ENCODE measurements around the gene AP3S1.
"Not testable (repeated sequence)": the region's sequence is repeated elsewhere in the genome, so short reads cannot be mapped to it uniquely, and the experiment has no call there.

Gene AP3S1

DNA sequence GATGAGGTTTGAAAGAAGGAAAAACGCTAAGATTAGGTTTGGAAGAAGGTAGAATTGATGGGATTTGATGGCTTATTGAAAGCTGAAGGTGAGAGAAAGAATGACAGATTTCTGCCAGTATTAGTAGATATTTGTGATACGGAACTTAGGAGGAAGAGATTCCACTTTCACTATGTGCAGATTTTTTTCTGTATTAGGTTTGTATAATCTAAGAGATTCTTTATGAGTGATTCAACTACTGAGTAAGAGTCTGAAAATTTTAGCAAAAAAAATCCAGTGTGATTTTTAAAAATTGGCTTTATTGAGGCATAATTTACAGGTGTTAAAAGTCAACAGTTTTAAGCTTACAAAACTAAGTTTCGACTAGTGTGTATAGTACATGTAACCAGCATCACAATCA, 54.1 kb downstream of the AP3S1 start:
- Histone ChIP-seq H3K36me3 (ENCODE audit: insufficient read depth, low read length) (no peaks in the 10 kb centered on the region), H2AFZ (ENCODE audit: low read depth, low read length) (no peak overlapping the region), H3K4me3 (ENCODE audit: low read length) (no peak overlapping the region), H3K9me3 (ENCODE audit: low read length) (no peaks in the 10 kb centered on the region), H3K4me1 (ENCODE audit: insufficient read depth, low read length) (no peaks in the 10 kb centered on the region), H3K27me3 (ENCODE audit: insufficient read depth, low read length) (no peaks in the 10 kb centered on the region)

DNA sequence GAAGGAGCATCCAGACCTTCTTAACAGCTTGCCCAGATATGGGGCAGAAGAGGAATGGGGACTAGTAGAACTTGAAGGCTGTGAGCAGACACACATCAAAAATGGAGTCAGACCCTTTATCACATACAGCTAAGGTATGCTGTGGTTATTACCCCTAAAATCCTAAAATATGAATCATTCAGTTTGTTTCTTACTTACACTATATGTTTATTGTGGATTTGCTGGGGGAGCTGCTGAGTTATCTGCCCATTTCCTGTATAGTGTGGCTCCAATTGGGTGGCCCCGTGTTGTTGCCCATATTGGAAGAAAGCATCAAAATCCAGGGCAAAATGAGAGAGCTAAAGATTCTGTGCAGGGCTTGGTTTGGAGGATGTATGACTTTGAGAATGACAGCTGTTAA, 56.9 kb downstream of the AP3S1 start:
- H3K9me3 ChIP-seq (ENCODE audit: low read length): no peaks in the 10 kb centered on the region

DNA sequence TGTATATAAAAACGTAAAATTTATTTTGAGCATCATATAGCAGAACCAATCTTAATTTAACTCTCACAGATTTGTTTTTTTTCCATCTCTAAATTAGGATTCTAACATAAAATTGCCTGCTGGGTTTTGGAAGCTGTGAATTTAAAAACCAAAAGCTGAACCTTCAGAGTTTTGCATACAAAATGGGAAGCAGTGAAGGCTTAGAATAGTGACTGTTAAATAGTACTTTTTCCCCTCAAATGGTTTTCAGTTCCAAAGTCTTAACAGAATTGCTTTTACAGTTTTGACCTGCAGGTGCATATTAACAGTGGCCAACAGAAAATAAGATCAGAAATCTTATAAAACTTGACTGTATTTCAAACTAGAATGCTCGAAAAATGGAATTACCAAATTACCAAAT, 65.4 kb downstream of the AP3S1 start:
- H3K4me1 ChIP-seq (ENCODE audit: insufficient read depth, low read length): no peaks in the 10 kb centered on the region
- no peak overlapping the region for H2AFZ ChIP-seq (ENCODE audit: low read depth, low read length)
- H3K36me3 ChIP-seq (ENCODE audit: insufficient read depth, low read length): no peaks in the 10 kb centered on the region
- H3K27me3 ChIP-seq (ENCODE audit: insufficient read depth, low read length): no peaks in the 10 kb centered on the region
- no peak overlapping the region for H3K4me3 ChIP-seq (ENCODE audit: low read length)
- no peaks in the 10 kb centered on the region for H3K9me3 ChIP-seq (ENCODE audit: low read length)

More for the DNA sequence above, 56.9 kb downstream of the AP3S1 start:
- no peaks in the 10 kb centered on the region for H3K36me3 ChIP-seq (ENCODE audit: insufficient read depth, low read length)
- no peaks in the 10 kb centered on the region for H3K27me3 ChIP-seq (ENCODE audit: insufficient read depth, low read length)
- no peak overlapping the region for H2AFZ ChIP-seq (ENCODE audit: low read depth, low read length)
- no peaks in the 10 kb centered on the region for H3K4me1 ChIP-seq (ENCODE audit: insufficient read depth, low read length)
- no peak overlapping the region for H3K4me3 ChIP-seq (ENCODE audit: low read length)

DNA sequence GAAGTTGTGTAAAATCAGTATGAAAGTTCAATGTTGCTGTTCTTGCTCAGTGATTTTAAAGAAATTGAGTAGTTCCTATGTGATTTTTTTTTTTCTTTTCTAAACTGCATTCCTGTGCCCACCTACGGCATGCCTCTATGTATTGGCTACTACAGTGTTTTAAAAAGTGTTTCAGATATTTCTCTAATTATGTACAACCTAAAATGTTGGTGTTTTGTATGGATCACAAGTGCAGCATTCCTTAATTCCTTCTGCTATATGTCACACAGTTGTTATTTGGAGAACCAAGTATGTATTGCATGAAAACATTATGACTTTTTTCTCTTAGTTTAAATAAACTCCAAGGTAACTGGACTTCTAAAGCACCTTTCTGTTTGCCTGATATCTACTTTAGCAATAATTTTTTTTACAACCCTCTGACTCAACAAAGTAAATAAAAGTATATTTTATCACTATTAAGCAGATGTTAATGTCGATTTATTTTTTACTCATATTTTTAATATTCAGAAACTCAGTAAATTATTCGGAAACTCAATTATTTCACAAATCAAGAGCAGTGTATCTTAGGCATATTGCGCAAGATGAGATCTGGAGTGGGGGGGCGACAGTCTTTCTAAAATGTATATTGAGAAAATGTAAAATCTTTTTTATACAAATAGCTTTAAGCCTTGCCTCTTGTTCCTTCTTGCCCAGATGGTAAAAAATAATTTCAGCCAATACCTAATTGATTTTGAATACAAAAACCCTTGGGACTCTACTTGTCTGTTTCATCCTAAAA, 72.1 kb downstream of the AP3S1 start:
- H3K4me1 ChIP-seq (ENCODE audit: insufficient read depth, low read length); H3K27me3 ChIP-seq (ENCODE audit: insufficient read depth, low read length); H3K36me3 ChIP-seq (ENCODE audit: insufficient read depth, low read length); H3K9me3 ChIP-seq (ENCODE audit: low read length); H2AFZ ChIP-seq (ENCODE audit: low read depth, low read length); H3K4me3 ChIP-seq (ENCODE audit: low read length): not testable (repeated sequence)

DNA sequence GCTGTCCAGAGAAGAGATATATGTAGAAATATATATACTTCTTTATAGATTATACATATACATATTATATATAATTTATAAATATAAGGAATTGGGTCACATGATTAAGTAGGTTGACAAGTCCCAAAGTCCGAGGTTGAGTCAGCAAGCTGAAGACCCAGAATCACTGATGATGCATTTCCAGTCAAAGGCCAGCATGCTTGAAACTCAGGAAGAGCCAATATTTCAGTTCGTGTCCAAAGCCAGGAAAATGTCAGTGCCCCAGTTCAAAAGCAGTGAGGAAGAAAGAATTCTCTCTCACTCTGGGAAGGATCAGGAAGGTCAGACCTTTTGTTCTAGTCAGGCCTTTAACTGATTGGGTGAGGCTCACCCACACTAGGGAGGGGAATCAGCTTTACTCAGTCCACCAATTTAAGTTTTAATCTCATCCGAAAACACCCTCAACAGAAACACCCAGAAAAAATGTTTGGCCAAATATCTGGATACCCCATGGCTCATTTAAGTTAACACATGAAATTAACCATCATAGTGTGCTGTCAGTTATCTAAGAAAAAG, 78.5 kb downstream of the AP3S1 start:
- H2AFZ ChIP-seq (ENCODE audit: low read depth, low read length): no peak overlapping the region

DNA sequence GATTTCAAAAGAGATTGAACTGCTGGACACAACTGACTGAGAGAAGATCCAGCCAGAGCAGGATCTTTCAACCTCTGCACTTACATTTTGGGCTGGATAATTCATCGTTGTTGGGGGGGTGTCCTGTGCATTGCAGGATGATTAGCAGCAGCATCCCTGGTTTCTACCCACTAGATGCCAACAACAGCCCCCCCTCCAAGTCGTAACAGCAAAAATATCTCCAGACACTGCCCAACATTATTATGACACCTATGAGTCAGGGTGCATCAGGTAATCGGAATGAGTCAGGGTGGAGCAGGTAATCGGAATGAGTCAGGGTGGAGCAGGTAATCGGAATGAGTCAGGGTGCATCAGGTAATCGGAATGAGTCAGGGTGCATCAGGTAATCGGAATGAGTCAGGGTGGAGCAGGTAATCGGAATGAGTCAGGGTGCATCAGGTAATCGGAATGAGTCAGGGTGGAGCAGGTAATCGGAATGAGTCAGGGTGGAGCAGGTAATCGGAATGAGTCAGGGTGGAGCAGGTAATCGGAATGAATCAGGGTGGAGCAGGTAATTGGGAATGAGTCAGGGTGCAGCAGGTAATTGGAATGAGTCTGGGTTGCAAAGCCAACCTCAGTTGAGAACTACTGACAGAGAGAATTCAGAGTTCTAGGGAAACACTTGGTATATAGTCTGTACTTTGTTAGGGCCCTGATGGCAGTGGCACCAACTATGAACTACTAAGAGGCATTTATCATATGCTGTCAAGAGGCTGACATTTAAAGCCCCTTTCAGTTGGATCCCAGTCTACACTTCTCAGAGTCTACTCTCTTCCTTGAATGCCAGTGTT, 87.1 kb downstream of the AP3S1 start:
- H2AFZ ChIP-seq (ENCODE audit: low read depth, low read length); H3K27me3 ChIP-seq (ENCODE audit: insufficient read depth, low read length); H3K36me3 ChIP-seq (ENCODE audit: insufficient read depth, low read length); H3K9me3 ChIP-seq (ENCODE audit: low read length); H3K4me3 ChIP-seq (ENCODE audit: low read length); H3K4me1 ChIP-seq (ENCODE audit: insufficient read depth, low read length): not testable (repeated sequence)

More for the DNA sequence above, 78.5 kb downstream of the AP3S1 start:
- Histone ChIP-seq H3K4me3 (ENCODE audit: low read length) (no peak overlapping the region), H3K4me1 (ENCODE audit: insufficient read depth, low read length) (no peaks in the 10 kb centered on the region), H3K27me3 (ENCODE audit: insufficient read depth, low read length) (no peaks in the 10 kb centered on the region), H3K36me3 (ENCODE audit: insufficient read depth, low read length) (peaks cover 5% of the 10 kb centered on the region), H3K9me3 (ENCODE audit: low read length) (no peaks in the 10 kb centered on the region)

DNA sequence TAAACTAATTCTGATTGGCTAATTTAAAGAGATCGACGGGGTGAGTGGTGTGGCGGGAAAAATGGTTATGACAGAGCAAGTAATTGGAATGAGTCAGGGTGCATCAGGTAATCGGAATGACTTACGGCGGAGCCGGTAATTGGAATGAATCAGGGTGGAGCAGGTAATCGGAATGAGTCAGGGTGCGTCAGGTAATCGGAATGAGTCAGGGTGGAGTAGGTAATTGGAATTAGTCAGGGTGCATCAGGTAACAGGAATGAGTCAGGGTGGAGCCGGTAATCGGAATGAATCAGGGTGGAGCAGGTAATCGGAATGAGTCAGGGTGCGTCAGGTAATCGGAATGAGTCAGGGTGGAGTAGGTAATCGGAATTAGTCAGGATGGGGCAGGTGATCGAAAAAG, 88.4 kb downstream of the AP3S1 start:
- H3K4me1 ChIP-seq (ENCODE audit: insufficient read depth, low read length); H3K36me3 ChIP-seq (ENCODE audit: insufficient read depth, low read length); H3K4me3 ChIP-seq (ENCODE audit: low read length); H3K9me3 ChIP-seq (ENCODE audit: low read length); H2AFZ ChIP-seq (ENCODE audit: low read depth, low read length); H3K27me3 ChIP-seq (ENCODE audit: insufficient read depth, low read length): not testable (repeated sequence)

DNA sequence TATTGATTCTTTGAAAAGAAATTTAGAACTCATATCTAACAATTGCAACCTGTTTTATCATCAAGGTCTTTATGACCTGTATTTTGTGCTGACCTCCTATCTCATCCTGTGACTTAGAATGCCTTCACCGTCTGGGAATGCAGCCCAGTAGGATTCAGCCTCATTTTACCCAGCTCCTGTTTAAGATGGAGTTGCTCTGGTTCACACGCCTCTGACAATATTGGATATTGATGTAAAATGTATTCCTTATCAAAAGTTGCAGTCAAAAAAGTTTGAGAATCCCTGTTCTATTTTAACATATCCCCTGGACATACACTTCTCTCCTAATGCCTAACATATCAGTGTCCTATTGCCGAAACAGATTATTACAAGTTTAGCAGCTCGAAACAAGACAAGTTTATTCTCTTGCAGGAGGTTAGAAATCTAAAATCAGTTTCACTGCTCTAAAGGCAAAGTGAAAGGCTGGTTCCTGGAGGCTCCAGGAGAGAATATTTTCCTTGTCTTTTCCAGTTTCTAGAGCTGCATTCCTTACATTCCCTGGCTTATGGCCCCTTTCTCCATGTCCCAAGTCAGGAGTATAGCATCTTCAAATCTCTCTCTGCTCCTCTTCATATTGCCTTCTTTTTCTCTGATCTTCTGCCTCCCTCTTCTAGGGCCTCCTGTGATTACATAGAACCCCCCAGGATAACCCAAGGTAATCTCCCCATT, 89.0 kb downstream of the AP3S1 start:
- Histone ChIP-seq H3K4me1 (ENCODE audit: insufficient read depth, low read length) (no peaks in the 10 kb centered on the region), H3K4me3 (ENCODE audit: low read length) (no peak overlapping the region), H3K27me3 (ENCODE audit: insufficient read depth, low read length) (no peaks in the 10 kb centered on the region)

DNA sequence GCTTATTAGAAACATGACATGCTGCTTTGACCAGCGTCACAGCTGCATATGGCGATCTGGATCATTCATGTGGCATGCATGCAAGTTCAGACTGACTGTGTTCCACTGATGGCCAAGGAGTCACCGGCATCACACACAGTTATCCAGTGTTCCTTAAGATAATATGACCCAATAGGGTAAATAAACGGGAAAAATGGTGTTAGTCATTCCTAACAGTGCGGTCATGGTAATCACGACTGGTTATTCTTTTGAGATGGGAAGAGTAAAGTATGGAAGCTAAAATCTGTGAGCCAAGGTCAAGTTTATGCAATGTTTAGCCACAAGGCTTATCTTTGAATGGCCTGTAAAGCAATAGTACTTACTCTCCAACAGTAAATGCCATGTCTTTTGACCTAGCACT, 91.3 kb downstream of the AP3S1 start:
- no peaks in the 10 kb centered on the region for H3K27me3 ChIP-seq (ENCODE audit: insufficient read depth, low read length)
- no peak overlapping the region for H3K4me3 ChIP-seq (ENCODE audit: low read length)
- H3K9me3 ChIP-seq (ENCODE audit: low read length): no peaks in the 10 kb centered on the region
- H3K4me1 ChIP-seq (ENCODE audit: insufficient read depth, low read length): no peaks in the 10 kb centered on the region
- no peak overlapping the region for H2AFZ ChIP-seq (ENCODE audit: low read depth, low read length)
- no peaks in the 10 kb centered on the region for H3K36me3 ChIP-seq (ENCODE audit: insufficient read depth, low read length)

More for the DNA sequence above, 89.0 kb downstream of the AP3S1 start:
- no peaks in the 10 kb centered on the region for H3K9me3 ChIP-seq (ENCODE audit: low read length)
- no peak overlapping the region for H2AFZ ChIP-seq (ENCODE audit: low read depth, low read length)
- no peaks in the 10 kb centered on the region for H3K36me3 ChIP-seq (ENCODE audit: insufficient read depth, low read length)

DNA sequence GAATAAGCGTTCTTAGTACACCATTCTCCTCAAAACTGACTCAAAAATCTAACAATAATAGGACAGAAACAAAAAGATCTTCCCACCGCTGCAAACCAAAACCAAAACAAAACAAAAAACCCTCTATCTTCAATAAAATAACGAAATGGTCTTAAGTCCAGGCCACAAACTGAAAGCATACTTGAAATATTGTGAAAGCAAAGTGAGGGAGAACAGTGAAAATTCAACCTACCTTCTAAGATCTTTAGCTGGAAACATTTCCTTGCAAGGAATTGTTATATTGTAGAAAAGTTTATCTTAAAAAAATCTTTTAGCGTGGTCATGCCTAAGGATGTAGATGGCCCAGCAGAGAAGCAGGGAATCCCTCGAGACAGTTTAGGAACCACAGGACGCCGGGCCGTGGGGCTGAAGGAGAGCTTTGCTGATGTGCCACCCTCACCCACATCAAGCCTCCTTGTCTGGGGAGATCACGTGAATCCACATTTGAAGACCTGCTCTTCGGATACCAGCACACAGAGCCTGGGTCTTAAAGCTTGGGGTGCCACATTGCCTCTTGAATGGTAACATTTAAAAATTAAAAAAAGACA, 92.7 kb downstream of the AP3S1 start:
- Histone ChIP-seq H2AFZ (ENCODE audit: low read depth, low read length) (no peak overlapping the region), H3K4me3 (ENCODE audit: low read length) (no peak overlapping the region), H3K4me1 (ENCODE audit: insufficient read depth, low read length) (peaks cover 9% of the 10 kb centered on the region), H3K36me3 (ENCODE audit: insufficient read depth, low read length) (no peaks in the 10 kb centered on the region), H3K9me3 (ENCODE audit: low read length) (no peaks in the 10 kb centered on the region), H3K27me3 (ENCODE audit: insufficient read depth, low read length) (no peaks in the 10 kb centered on the region)

DNA sequence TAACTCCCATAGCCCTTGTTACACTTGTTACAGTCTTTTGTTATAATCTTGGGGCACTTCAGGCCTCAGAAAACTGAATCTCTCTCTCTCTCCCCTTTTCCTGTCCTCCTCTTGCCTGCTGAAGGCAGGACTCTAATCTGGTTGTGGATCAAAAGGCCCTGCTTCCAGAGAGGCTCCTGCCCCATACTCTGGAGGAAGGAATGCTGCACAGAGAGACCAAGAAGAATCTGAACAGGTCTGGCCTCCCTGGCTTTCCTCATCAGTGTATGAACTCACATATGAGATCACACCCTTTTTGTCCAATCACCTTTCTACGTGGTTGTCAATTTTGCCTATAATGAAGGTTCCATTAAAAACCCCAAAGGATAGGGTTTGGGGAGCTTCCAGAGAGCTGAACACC, 94.3 kb downstream of the AP3S1 start:
- H3K36me3 ChIP-seq (ENCODE audit: insufficient read depth, low read length): no peaks in the 10 kb centered on the region
- no peak overlapping the region for H2AFZ ChIP-seq (ENCODE audit: low read depth, low read length)
- H3K4me1 ChIP-seq (ENCODE audit: insufficient read depth, low read length): peaks cover 9% of the 10 kb centered on the region
- H3K9me3 ChIP-seq (ENCODE audit: low read length): no peaks in the 10 kb centered on the region
- H3K4me3 ChIP-seq (ENCODE audit: low read length): no peak overlapping the region
- no peaks in the 10 kb centered on the region for H3K27me3 ChIP-seq (ENCODE audit: insufficient read depth, low read length)

DNA sequence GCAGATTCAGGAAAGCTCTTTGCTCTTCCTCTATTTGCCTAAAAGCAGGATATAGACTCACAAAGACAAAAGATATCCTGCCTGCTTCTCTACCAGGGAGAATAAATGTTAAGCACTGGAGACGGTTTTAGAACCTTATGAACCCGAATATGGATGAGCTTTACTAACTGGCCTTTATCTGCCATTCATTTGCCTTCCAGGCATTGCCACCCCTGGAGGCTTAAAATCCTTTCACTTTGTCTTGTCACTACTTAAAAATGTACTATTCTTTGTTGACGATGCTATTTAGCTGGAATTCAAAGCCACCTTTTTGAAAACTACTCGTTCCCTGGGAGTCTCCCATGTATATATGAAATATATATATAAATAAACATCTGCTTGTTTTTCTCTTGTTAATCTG, 97.3 kb downstream of the AP3S1 start:
- Histone ChIP-seq H3K4me3 (ENCODE audit: low read length) (no peak overlapping the region), H2AFZ (ENCODE audit: low read depth, low read length) (no peak overlapping the region), H3K36me3 (ENCODE audit: insufficient read depth, low read length) (no peaks in the 10 kb centered on the region), H3K27me3 (ENCODE audit: insufficient read depth, low read length) (no peaks in the 10 kb centered on the region), H3K9me3 (ENCODE audit: low read length) (no peaks in the 10 kb centered on the region), H3K4me1 (ENCODE audit: insufficient read depth, low read length) (peaks cover 9% of the 10 kb centered on the region)

Data from neuron (in vitro differentiated cells).